GM12875 (cell line): Measurements from ENCODE around the gene DIDO1.

ENCODE experiments used
- H3K4me3 ChIP-seq: one replicate; pipeline ENCODE4 v1.5.1; 2011; ENCODE audit warnings: low read depth, low read length, control low read depth
- CTCF ChIP-seq: IDR thresholded peaks from 2 replicates; pipeline ENCODE4 v1.5.1; 2011; ENCODE audit warnings: low read depth, mild to moderate bottlenecking, control low read depth, inconsistent platforms, low read length, moderate library complexity, borderline replicate concordance; ENCODE audit not compliant: insufficient read depth

Gene DIDO1

GRCh38 chr20:62952373-62952967 is 26.2 kb upstream of the DIDO1 start, which contains the start of gene SLC17A9:
SLC17A9 (plus strand) TSS chr20:62952709; CDS start chr20:62952831, 122 bp downstream.
- H3K4me3 ChIP-seq, result peak within 1 kb of the TSS; percentile 66
- TF ChIP-seq CTCF, result peak; percentile 23; the same call in 1 of the 2 replicates

DNA sequence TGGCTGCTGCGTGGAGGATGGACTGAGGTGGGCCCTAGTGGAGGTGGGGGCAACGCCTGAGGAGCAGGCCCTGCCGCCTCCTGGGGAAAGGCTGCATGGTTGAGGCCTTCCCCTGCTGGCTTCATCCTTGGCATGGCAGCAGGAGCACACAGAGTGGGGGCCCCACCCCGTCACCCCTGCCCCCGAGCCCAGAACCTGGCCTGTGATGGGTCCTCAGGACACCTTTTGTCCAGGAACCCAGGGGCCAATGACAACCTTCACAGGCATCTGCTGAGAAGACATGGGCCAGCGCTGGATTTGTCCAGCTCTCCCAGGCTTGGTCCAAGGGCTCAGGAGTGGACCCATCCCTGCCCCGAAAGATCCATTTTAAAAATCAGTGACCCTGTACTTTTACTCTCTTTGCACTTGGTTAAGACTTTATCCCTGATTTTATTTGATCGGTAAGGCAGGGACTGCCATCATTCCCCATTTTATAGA is 25.6 kb upstream of the DIDO1 start:
- no peak for TF ChIP-seq CTCF

GRCh38 chr20:62951143-62951895 is 25.0 kb upstream of the DIDO1 start:
- TF ChIP-seq CTCF, result no peak

More for the DNA sequence above, 25.6 kb upstream of the DIDO1 start:
- peak overlapping the region; percentile 66 for H3K4me3 ChIP-seq

DNA sequence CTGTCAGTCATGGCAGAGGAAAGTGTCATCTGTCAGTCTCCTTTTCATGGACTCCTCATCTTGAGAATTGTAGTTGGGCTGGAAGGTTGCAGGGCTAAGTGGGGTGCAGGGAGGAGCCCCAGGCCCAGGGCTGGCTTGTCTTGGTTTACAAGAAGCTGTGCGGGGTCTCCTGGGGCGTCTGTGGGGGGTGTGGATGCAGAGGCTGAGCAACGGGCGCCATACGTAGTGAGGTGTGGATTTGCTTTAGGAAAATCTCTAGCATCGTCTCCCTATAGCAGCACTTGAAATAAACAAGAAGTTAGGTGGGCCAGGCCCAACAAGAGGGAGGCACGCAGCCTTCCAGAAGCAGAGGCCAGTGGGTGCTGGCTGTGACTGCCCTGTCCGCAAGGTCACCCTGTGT is 24.4 kb upstream of the DIDO1 start:
- TF ChIP-seq CTCF, result no peak
- H3K4me3 ChIP-seq, result no peak overlapping the region

More at GRCh38 chr20:62951143-62951895, 25.0 kb upstream of the DIDO1 start:
- H3K4me3 ChIP-seq, result no peak overlapping the region

DNA sequence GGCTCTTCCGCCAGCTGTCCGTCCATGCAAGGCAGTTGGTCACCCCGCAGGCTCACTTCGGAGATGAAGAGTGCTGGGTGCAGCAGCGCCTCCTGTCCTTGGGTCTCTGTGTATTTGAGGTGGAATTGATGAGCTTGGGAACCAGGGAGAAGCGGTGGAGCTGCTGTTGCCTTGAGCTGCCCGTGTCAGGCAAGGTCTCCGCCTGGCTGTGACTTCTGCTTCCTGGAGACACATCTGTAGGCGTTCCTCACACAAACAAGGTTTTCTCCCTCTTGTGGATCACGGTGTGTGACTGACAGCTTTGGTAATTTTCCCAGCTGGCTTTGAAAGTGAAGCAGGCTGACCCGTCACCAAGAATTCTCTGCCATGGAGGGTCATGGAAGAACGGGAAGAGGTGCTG is 23.7 kb upstream of the DIDO1 start:
- no peak for TF ChIP-seq CTCF
- no peak overlapping the region for H3K4me3 ChIP-seq

GRCh38 chr20:62949153-62949821 is 23.0 kb upstream of the DIDO1 start:
- no peak overlapping the region for H3K4me3 ChIP-seq

More at GRCh38 chr20:62949153-62949821, 23.0 kb upstream of the DIDO1 start:
- TF ChIP-seq CTCF, result no peak
